Suprapubic skin (tissue), 3 donors: Measurements from ENCODE around the gene MIPEP.

ENCODE experiments used
- CTCF ChIP-seq, 2 donors: fragments of 200-600 bp in 1 of 2; fragments of 450-650 bp in 1 of 2; sonication (generic) in 1 of 2; IDR thresholded peaks; one replicate each; pipeline ENCODE4 v1.5.1; 2016 to 2019; ENCODE audit warnings: antibody characterized with exemption in 2 of 2, mild to moderate bottlenecking in 1 of 2, moderate library complexity in 1 of 2
- POLR2AphosphoS5 ChIP-seq, 3 donors: sonication (generic); formaldehyde crosslinking; IDR thresholded peaks; one replicate each; pipeline ENCODE4 v1.6.1; 2017; ENCODE audit warnings: antibody characterized with exemption in 3 of 3

- TF ChIP-seq CTCF (IDR thresholded peaks at IDR 0.05) (no peak), POLR2AphosphoS5 (IDR thresholded peaks at IDR 0.05) (no peak)
Observed at GRCh38 chr13:23866420-23867026, 22.7 kb downstream of the MIPEP start.
